ENCODE measurements around the gene KLHL17.

Gene KLHL17

DNA sequence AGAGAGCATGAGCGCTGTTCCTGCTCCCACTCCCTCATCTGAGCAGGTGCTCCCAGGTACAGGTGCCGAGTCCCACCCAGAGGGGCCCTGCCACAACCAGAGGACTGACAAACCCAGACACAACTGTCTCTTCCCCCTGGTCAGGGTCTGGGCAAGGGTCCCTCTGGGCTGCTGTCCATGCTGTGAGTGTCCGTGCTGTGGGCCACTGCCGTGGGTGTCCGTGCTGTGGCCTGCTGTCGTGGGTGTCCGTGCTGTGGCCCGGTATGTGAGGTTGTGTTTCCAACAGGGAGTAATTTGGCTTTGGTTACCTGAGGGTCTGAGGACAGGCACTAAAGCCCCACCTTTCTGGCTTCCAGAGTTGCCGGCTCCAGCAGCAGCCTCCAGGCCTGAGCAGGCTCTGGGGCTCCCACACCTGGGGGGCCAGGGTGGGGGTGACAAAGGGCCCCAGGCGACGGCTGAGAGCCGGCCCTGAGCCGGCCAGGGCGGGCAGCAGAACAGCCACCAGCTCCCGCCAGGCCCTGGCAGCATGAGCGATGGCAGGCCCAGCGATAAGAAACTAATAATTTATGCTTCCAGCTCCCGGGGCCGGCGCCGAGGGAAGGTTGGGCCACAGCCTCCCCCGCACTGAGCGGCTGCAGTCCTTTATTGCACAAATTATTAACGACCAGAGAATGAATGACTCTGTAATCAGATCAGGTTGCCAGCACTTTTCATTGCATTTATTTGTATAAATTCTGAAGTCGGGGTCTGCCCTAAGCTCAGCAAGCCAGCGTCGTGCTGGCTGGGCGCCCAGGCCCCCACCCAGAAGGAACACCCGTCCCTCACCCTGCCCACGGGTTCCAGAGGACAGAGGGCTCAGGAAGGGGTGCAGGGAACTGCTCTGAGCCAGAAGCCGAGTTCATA, 44.0 kb upstream of the KLHL17 start:
- Histone ChIP-seq H3K9ac (ENCODE audit: low read depth, low read length) (no peak overlapping the region), H3K27me3 (ENCODE audit: control insufficient read depth, insufficient read depth, low read length) (peaks cover 95% of the 10 kb centered on the region), H3K36me3 (ENCODE audit: control insufficient read depth, insufficient read depth, low read length) (no peaks in the 10 kb centered on the region), H3K4me3 (ENCODE audit: low read depth, low read length) (no peak overlapping the region), H3K27ac (ENCODE audit: low read depth, low read length) (no peak overlapping the region), H3K4me1 (ENCODE audit: control insufficient read depth, insufficient read depth, low read length) (peaks cover 10% of the 10 kb centered on the region), H3K9me3 (ENCODE audit: control insufficient read depth, insufficient read depth, low read length) (no peaks in the 10 kb centered on the region)

GRCh38 chr1:917076-917459, 43.3 kb upstream of the KLHL17 start:
- H3K4me1 ChIP-seq (ENCODE audit: control insufficient read depth, insufficient read depth, low read length), result peaks cover 11% of the 10 kb centered on the region
- H3K36me3 ChIP-seq (ENCODE audit: control insufficient read depth, insufficient read depth, low read length), result no peaks in the 10 kb centered on the region
- no peaks in the 10 kb centered on the region for H3K9me3 ChIP-seq (ENCODE audit: control insufficient read depth, insufficient read depth, low read length)
- H3K27ac ChIP-seq (ENCODE audit: low read depth, low read length), result no peak overlapping the region
- H3K9ac ChIP-seq (ENCODE audit: low read depth, low read length), result no peak overlapping the region
- peaks cover 95% of the 10 kb centered on the region for H3K27me3 ChIP-seq (ENCODE audit: control insufficient read depth, insufficient read depth, low read length)
- H3K4me3 ChIP-seq (ENCODE audit: low read depth, low read length), result no peak overlapping the region

GRCh38 chr1:917466-918091, 42.8 kb upstream of the KLHL17 start:
- H3K9me3 ChIP-seq (ENCODE audit: control insufficient read depth, insufficient read depth, low read length), result no peaks in the 10 kb centered on the region
- H3K4me1 ChIP-seq (ENCODE audit: control insufficient read depth, insufficient read depth, low read length), result peaks cover 11% of the 10 kb centered on the region
- H3K27me3 ChIP-seq (ENCODE audit: control insufficient read depth, insufficient read depth, low read length), result peaks cover 95% of the 10 kb centered on the region
- H3K4me3 ChIP-seq (ENCODE audit: low read depth, low read length), result no peak overlapping the region
- H3K36me3 ChIP-seq (ENCODE audit: control insufficient read depth, insufficient read depth, low read length), result no peaks in the 10 kb centered on the region
- H3K9ac ChIP-seq (ENCODE audit: low read depth, low read length), result no peak overlapping the region
- H3K27ac ChIP-seq (ENCODE audit: low read depth, low read length), result no peak overlapping the region

DNA sequence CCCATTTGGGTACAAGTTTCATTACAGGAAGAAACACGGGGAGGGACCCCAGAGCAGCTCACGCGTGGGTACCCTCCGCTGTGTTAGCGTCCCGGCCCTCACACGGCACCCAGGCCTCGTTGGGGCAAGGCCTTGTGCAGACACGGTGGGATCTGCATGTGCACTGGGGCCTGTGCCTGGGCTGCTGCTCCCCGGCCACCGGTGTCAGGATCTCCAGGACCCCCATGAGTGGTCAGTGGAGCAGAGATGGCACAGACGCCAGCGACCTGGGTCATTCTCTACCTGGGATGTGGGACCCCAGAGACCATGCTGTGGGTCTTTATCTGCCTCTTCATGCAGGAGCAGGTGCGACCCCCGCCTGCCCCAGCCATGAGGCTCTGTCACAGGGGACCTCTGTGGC, 42.0 kb upstream of the KLHL17 start:
- Histone ChIP-seq H3K27me3 (ENCODE audit: control insufficient read depth, insufficient read depth, low read length) (peaks cover 95% of the 10 kb centered on the region), H3K9ac (ENCODE audit: low read depth, low read length) (no peak overlapping the region), H3K36me3 (ENCODE audit: control insufficient read depth, insufficient read depth, low read length) (no peaks in the 10 kb centered on the region), H3K4me1 (ENCODE audit: control insufficient read depth, insufficient read depth, low read length) (peaks cover 11% of the 10 kb centered on the region), H3K4me3 (ENCODE audit: low read depth, low read length) (no peak overlapping the region), H3K27ac (ENCODE audit: low read depth, low read length) (no peak overlapping the region), H3K9me3 (ENCODE audit: control insufficient read depth, insufficient read depth, low read length) (no peaks in the 10 kb centered on the region)

GRCh38 chr1:918843-919242, 41.5 kb upstream of the KLHL17 start:
- H3K9me3 ChIP-seq (ENCODE audit: control insufficient read depth, insufficient read depth, low read length), result no peaks in the 10 kb centered on the region
- H3K27ac ChIP-seq (ENCODE audit: low read depth, low read length), result no peak overlapping the region
- peaks cover 95% of the 10 kb centered on the region for H3K27me3 ChIP-seq (ENCODE audit: control insufficient read depth, insufficient read depth, low read length)
- H3K4me1 ChIP-seq (ENCODE audit: control insufficient read depth, insufficient read depth, low read length), result peaks cover 11% of the 10 kb centered on the region
- no peak overlapping the region for H3K4me3 ChIP-seq (ENCODE audit: low read depth, low read length)
- no peaks in the 10 kb centered on the region for H3K36me3 ChIP-seq (ENCODE audit: control insufficient read depth, insufficient read depth, low read length)
- no peak overlapping the region for H3K9ac ChIP-seq (ENCODE audit: low read depth, low read length)

DNA sequence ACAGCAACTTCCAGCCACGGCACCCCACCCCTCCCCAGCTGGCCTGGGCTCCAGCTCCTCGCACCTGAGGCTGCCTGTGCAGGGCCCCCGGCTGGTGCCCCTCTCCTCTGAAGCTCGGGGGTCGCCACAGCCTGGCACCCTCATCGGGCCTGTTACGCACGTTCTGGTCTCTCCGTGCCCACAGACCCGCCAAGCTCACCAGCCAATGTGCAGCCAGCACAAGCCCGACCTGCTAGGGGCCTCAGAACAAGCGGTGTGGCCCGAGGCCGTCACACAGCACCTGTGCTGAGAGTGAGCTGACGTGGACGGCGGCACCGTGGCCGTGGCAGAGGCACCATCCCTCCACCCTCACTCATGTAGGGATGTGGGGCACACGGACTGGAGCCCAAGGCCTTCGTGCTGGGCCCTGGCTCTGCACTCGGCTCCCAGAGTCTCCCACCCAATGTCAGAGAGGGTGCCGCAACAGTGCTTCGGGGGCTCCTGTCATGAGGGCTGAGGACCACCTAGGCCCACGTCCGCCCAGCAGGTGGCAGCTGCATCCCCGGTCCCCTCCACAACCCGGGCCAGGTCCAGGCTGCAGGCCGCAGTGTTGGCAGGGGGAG, 41.0 kb upstream of the KLHL17 start:
- H3K4me1 ChIP-seq (ENCODE audit: control insufficient read depth, insufficient read depth, low read length), result peaks cover 11% of the 10 kb centered on the region
- H3K27me3 ChIP-seq (ENCODE audit: control insufficient read depth, insufficient read depth, low read length), result peaks cover 96% of the 10 kb centered on the region
- no peak overlapping the region for H3K4me3 ChIP-seq (ENCODE audit: low read depth, low read length)
- no peak overlapping the region for H3K27ac ChIP-seq (ENCODE audit: low read depth, low read length)
- H3K36me3 ChIP-seq (ENCODE audit: control insufficient read depth, insufficient read depth, low read length), result no peaks in the 10 kb centered on the region
- no peak overlapping the region for H3K9ac ChIP-seq (ENCODE audit: low read depth, low read length)
- no peaks in the 10 kb centered on the region for H3K9me3 ChIP-seq (ENCODE audit: control insufficient read depth, insufficient read depth, low read length)

DNA sequence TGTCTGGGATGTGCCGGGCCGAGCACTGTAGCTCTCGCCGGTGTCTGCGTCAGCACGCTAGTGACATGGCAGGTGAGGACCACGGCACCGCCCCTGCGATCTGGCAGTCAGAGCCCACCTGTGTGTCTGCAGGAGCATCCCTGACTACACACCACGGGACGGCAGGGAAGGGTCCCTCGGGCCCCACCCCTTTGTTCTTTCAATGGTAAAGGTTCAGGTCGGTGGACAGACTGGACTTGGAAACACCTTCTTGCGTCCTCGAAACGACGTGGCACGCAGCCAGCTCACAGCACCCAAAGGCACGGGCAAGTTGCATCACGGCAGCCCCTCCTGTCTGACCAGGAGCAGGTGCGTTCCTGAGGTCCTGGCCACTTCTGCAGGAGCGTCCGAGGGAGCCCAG, 40.4 kb upstream of the KLHL17 start:
- H3K9ac ChIP-seq (ENCODE audit: low read depth, low read length), result no peak overlapping the region
- H3K27me3 ChIP-seq (ENCODE audit: control insufficient read depth, insufficient read depth, low read length), result peaks cover 99% of the 10 kb centered on the region
- H3K4me1 ChIP-seq (ENCODE audit: control insufficient read depth, insufficient read depth, low read length), result peaks cover 11% of the 10 kb centered on the region
- H3K36me3 ChIP-seq (ENCODE audit: control insufficient read depth, insufficient read depth, low read length), result no peaks in the 10 kb centered on the region
- no peak overlapping the region for H3K4me3 ChIP-seq (ENCODE audit: low read depth, low read length)
- H3K9me3 ChIP-seq (ENCODE audit: control insufficient read depth, insufficient read depth, low read length), result no peaks in the 10 kb centered on the region
- H3K27ac ChIP-seq (ENCODE audit: low read depth, low read length), result no peak overlapping the region

DNA sequence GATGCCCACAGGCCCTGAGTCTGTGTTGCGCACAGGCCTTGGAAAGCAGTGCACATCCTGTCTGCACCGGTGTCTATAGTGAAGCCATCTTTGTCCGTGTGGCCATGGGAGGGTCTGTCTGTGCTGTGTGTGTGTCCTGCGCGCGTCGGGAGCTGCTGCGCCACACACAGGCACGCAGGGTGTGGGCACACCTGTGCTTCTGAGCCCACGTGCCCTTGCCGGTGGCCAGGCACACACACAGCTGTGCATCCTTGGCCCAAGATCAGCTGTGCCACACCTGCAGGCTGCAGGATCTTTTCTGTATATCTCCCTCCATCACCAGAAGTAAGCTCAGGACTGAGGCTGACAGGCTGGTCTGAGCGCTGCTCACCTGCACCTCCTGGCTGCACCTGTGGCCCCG, 39.9 kb upstream of the KLHL17 start:
- Histone ChIP-seq H3K27me3 (ENCODE audit: control insufficient read depth, insufficient read depth, low read length) (peaks cover 99% of the 10 kb centered on the region), H3K4me3 (ENCODE audit: low read depth, low read length) (no peak overlapping the region), H3K27ac (ENCODE audit: low read depth, low read length) (no peak overlapping the region)

GRCh38 chr1:921011-921837, 39.2 kb upstream of the KLHL17 start:
- H3K27ac ChIP-seq (ENCODE audit: low read depth, low read length), result no peak overlapping the region
- no peaks in the 10 kb centered on the region for H3K9me3 ChIP-seq (ENCODE audit: control insufficient read depth, insufficient read depth, low read length)
- peaks cover 99% of the 10 kb centered on the region for H3K27me3 ChIP-seq (ENCODE audit: control insufficient read depth, insufficient read depth, low read length)
- no peaks in the 10 kb centered on the region for H3K36me3 ChIP-seq (ENCODE audit: control insufficient read depth, insufficient read depth, low read length)
- no peak overlapping the region for H3K9ac ChIP-seq (ENCODE audit: low read depth, low read length)
- H3K4me3 ChIP-seq (ENCODE audit: low read depth, low read length), result no peak overlapping the region
- H3K4me1 ChIP-seq (ENCODE audit: control insufficient read depth, insufficient read depth, low read length), result peaks cover 14% of the 10 kb centered on the region

More for the DNA sequence above, 39.9 kb upstream of the KLHL17 start:
- Histone ChIP-seq H3K9ac (ENCODE audit: low read depth, low read length) (no peak overlapping the region), H3K9me3 (ENCODE audit: control insufficient read depth, insufficient read depth, low read length) (no peaks in the 10 kb centered on the region), H3K36me3 (ENCODE audit: control insufficient read depth, insufficient read depth, low read length) (no peaks in the 10 kb centered on the region), H3K4me1 (ENCODE audit: control insufficient read depth, insufficient read depth, low read length) (peaks cover 11% of the 10 kb centered on the region)

GRCh38 chr1:923131-923990, 37.0 kb upstream of the KLHL17 start, which contains the start of gene SAMD11:
SAMD11 (plus strand) TSS chr1:923923; CDS start chr1:924432, 509 bp downstream.
- H3K27me3 ChIP-seq (ENCODE audit: control insufficient read depth, insufficient read depth, low read length), result peaks cover 99% of the 10 kb centered on the region
- H3K27ac ChIP-seq (ENCODE audit: low read depth, low read length), result no peak within 1 kb of the TSS
- no peaks in the 10 kb centered on the region for H3K36me3 ChIP-seq (ENCODE audit: control insufficient read depth, insufficient read depth, low read length)
- peak within 1 kb of the TSS; percentile 51 for H3K4me3 ChIP-seq (ENCODE audit: low read depth, low read length)
- H3K4me1 ChIP-seq (ENCODE audit: control insufficient read depth, insufficient read depth, low read length), result peaks cover 14% of the 10 kb centered on the region
- no peak within 1 kb of the TSS for H3K9ac ChIP-seq (ENCODE audit: low read depth, low read length)
- H3K9me3 ChIP-seq (ENCODE audit: control insufficient read depth, insufficient read depth, low read length), result no peaks in the 10 kb centered on the region
